HG03565 (cell line): ENCODE measurements around the gene GNPTG.
"Not testable (repeated sequence)": the region's sequence is repeated elsewhere in the genome, so short reads cannot be mapped to it uniquely, and the experiment has no call there.

Experiments
- ATAC-seq: cut with Tn5 transposase; IDR thresholded peaks from one replicate; pipeline ENCODE4 v1.9.1; 2021; ENCODE audit warnings: mild to moderate bottlenecking, moderate library complexity; ENCODE audit not compliant: unreplicated experiment

The GNPTG gene

GRCh38 chr16:1318268-1318545 is 33.5 kb upstream of the GNPTG start:
- ATAC-seq: no peak

GRCh38 chr16:1319041-1319440 is 32.7 kb upstream of the GNPTG start:
- ATAC-seq: no peak

- ATAC-seq: no peak
These were observed 31.6 kb upstream of the GNPTG start for GRCh38 chr16:1320097-1320496.

DNA sequence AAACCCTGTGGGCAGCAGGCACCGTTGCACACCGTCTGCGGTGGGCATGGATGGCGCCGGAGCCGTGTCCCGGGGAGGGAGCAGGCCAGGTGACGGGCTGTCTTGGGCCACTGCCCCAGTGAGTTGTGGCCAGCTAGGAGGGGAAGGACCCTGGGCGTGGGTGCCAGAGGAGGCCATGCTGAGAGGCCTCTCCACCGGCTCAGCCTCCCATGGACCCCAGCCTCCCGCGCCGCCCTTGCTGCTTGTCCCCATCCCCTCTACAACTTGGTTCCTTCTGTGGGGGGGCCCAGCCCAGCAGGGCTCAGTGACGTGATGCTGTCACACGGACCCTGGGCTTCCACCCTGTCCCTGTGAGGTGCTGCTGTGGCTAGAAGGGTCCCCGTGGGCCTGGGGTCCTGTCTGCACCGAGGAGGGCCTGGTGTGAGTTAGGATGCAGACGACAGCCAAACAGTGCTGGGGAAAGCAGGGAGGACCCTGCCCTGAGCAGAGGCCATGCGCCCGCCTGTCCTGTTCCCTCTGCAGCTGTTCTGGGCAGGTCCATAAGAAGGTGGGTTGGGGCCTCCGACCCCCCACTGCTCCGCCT is 31.0 kb upstream of the GNPTG start:
- no peak for ATAC-seq

DNA sequence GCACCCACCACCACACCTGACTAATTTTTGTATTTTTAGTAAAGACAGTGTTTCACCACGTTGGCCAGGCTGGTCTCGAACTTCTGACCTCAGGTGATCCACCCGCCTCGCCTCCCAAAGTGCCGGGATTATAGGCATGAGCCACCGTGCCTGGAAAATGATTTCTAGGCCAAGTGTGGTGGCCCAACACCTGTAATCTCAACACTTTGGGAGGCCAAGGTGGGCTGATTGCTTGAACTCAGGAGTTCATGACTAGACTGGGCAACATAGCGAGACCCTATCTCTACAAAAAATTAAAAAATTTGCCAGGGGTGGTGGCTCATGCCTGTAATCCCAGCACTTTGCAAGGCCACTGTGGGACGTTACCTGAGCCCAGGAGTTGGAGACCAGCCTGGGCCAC is 29.3 kb upstream of the GNPTG start:
- ATAC-seq: no peak

- ATAC-seq: no peak
These were observed 28.2 kb upstream of the GNPTG start for GRCh38 chr16:1323296-1324239.

GRCh38 chr16:1324286-1324826 is 27.4 kb upstream of the GNPTG start:
- ATAC-seq: no peak

DNA sequence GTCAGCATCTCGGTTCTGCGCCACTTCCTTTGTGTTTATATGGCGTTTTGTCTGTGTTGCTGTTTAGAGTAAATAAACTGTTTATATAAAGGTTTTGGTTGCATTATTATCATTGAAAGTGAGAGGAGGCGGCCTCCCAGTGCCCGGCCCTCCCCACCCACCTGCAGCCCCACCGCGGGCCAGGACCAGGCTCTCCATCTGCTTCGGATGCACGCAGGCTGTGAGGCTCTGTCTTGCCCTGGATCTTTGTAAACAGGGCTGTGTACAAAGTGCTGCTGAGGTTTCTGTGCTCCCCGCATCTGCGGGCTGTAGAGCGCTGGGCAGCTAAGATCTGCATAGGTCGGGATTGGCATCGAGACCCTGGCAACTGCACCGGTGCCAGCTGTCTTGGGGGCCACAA is 26.5 kb upstream of the GNPTG start:
- no peak for ATAC-seq

DNA sequence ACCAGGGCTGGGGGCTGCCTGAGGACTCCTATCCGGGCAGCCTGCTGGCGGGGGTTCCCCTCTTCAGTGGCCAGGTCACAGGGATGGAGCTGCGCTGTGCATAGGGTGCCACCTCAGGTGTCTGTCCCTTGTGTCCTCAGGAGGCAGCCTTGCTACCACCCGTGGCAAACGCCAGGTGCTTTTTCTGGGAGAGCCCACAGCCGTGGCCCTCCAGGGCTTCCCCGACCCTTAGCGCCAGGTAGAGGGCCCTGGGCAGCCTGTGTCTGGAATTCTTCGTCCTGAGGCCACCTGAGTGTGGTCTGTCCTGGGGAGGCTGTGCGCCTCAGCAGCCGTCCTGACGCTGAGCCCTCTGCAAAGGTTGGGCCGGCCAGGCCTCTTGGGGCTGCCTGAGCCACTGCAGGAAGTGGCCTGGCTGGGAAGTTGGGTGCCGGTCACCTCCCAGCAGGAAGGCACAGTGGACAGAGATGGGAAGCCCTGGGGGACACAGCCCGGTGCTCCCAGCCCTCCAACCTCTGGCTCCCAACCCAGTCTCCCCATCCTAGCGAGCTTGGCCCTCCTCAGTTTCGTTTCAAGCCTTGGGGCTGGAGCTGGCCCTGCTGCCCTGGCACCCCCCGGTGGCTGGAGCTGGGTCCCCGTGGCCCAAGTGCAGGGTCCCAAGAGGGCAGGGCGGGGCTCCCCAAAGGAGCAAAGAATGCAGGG is 25.9 kb upstream of the GNPTG start:
- ATAC-seq: no peak

DNA sequence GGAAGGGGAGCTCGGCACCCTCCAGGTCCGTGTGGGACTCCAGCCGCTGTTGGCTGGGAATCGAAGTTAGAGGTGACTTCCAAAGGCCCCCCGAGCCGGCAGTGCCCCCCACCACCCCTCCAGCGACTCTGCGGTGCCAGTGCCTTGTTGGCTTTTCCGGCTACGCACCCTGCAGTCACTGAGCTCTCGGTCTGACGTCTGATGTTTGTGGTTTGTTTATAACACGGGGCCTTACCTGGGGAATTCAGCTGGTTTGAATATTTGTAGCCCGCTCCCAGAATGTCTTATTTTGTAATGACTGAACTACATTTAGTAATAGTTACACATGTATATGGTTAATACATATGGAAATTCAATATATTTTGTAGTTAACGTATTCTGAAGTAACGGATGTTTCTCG is 25.3 kb upstream of the GNPTG start:
- ATAC-seq: no peak

DNA sequence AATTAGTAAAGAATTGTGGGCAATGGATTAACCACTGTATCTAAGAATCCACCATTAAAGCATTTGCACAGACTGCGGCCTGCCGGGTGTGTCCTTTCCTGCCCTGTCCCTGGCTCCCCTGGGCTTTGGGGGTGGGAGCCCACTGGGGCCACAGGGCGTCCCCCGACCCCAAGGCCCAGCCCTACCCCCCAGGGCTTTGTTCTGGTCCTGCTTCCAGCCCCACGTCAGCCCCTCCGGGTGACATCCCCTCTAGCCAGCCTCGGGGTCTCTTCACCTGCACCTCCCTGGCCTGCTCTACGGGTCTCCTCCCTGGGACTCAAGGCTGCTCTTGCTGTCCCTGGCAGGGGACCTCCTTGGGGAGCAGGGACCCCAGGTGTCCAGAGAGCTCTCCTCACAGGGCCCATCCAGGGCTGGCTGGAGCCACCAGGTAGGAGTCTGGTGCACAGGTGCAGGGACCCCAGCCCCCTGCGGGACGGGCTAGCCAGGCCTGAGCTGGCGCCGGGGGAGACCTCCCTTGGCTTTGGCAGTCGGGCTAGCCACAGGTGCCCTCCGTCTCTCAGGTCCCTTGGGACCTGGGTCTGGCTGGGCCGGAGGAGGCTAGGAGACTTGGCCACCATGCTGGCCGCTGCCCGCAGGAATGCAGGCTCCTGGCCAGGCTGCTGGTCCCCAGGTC is 24.6 kb upstream of the GNPTG start:
- ATAC-seq: no peak

DNA sequence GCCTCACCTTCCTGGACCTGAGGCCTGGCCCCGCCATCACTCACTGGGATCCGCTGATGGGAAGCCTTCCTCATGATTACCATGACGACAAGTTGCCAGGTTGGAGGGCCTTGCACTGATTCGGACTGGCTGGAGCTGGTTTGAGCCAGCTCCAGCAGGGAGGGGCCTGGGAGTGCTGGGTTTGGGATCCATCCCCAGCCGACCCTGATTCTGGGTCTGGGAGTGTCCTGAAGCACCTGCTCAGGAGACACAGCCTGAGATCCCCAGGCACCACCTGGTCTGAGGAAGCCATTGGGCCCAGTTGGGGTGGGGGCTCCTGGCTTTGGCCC is 24.1 kb upstream of the GNPTG start:
- no peak for ATAC-seq

- ATAC-seq: not testable (repeated sequence)
These were observed 23.6 kb upstream of the GNPTG start for GRCh38 chr16:1328136-1328535.

DNA sequence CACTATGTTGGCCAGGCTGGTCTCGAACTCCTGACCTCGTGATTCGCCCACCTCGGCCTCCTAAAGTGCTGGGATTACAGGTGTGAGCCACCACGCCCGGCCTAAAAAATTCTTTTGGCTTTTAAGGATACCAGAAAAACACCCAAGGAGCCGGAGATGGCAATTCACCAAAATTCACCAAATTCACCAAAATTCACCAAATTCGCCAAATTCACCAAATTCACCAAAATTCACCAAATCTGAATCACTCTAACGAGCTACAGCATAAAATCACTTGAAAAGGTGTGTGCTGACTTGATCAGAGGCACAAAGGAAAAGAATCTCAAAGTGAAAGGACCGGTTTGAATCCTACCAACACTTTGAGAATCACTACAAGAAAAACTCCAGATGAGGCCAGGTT is 22.8 kb upstream of the GNPTG start:
- ATAC-seq: not testable (repeated sequence)

DNA sequence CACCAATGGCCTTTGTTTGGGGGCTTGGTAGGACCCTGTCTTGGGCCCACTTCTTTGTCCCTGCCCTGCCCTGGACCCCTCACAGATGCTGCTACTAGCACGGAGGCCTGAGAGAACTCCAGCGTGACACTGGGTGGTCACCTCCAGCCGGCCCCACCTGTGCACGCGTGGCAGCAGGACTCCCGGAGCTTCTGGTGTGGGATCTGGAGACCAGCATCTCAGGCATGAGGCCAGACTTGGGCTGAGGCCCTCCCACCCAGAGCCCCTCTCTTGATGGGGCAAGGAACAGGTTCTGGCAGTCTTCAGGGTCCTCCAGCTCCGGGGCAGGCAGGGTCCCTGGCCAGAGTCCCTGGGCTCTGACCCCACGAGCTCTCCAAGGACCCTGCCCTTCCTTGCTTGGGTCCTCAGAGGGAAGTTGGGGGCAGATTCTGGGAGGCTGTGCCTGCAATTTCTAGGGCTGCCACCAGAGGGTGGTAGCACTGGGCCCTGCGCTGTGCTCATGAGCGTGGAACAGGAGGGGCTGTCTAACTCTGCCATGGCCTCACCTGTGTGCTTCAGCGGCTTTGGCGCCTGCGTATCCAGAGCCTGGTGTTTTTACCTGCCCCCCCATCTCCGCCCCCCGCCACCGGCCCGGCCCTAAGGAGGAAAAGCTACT is 21.3 kb upstream of the GNPTG start:
- ATAC-seq: no peak

- ATAC-seq: no peak
These were observed 20.6 kb upstream of the GNPTG start for GRCh38 chr16:1330931-1331711.

DNA sequence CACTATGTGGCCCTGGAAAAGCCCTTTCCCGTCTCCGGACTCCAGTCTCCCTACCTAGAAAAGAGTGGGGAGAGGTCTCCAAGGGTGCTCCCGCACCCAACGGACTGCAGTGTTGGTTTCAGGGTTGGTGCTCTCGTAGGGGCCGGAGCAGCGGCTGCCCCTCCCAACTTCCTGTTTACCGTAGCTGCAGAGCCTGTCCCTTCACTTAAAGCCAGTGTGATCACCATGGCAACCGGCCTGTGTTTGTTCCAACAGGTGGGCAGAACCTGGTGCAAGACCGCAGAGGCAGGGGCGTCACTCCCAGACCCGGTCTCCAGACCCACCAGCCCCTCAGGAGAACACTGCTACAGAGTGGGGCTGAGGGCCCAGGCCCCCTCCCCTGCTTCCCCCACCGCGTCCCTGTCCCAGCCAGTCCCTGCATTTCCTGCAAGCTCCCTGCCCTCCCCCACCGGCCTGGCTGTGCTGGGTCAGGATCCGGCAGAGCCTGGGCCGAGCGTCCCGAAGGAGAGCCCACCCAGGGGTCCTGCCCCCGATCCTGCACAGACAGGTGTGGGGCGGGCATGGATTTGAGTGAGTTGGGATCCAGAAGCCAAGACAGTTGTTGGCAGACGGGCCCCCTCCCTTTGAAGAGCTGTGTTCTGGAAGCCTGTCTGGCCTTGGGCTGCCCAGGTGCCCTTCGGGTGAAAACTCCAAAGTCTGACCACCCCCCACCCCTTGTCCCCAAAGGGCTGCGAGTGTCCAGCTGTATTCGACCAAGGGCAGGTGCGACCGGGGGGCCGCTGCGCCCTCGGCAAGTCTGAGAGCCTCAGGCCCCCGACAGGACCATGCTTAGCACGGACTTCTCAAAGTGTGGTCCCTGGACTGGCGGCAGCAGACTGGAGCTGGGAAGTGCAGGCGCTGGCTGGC is 19.8 kb upstream of the GNPTG start:
- ATAC-seq: no peak

DNA sequence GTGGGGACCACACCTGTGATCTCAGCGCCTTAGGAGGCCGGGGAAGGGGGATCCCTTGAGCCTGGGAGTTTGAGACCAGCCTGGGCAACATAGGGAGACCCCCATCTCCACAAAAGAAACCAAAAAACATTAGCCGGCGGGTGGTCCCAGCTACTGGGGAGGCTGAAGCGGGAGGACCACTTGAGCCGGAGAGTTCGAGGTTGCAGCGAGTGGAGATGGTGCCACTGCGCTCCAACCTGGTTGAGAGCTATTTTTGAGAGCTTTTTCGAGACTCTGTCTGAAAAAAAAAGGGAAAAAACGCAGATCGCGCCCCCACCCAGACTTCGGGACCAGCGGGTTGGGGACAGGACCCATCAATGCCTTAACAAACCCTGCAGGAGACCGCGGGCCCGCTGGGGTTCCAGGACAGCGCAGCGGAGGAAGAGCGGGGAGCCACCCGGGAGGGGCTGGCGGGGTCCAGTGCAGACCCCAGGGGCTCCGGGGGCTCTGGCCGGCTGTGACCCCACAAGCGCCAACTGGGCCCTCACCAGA is 19.0 kb upstream of the GNPTG start:
- no peak for ATAC-seq
